ENCODE results near the gene GBF1. TPM values are rescaled to one million over a fixed set of nuclear protein-coding genes. Genes with fewer than 3 reads are reported as not detected.

GBF1 gene
- total and polyA plus RNA-seq, 2 donors (not counting 1 experiment from before 2014, with no cell fraction given), result 20.8 to 39.3 TPM

GRCh38 chr10:102419269-102420180, 174.2 kb downstream of the GBF1 start:
- peak overlapping the region; percentile 37 for H3K27ac Mint-ChIP-seq
- TF ChIP-seq CTCF (IDR thresholded peaks at IDR 0.05) (no peak), EZH2 (IDR thresholded peaks at IDR 0.05; ENCODE audit: borderline replicate concordance, insufficient read depth, low read depth, low read length, poor library complexity, severe bottlenecking) (no peak)
- peak overlapping the region; percentile 94 for H2AFZ ChIP-seq (ENCODE audit: insufficient read depth, low read depth, low read length, poor library complexity, severe bottlenecking)

More at GRCh38 chr10:102419269-102420180, 174.2 kb downstream of the GBF1 start:
- Histone ChIP-seq H3K4me3 (ENCODE audit: control extremely low read depth in 1 of 5, extremely low read depth in 1 of 5, insufficient read depth in 1 of 5, low read depth in 2 of 5, low read length in 4 of 5) (peak overlapping the region; percentile 13 to 92 (median 89)), H3K9me3 (ENCODE audit: control extremely low read depth in 1 of 3, control insufficient read depth in 2 of 3, insufficient read depth in 1 of 3, low read length in 2 of 3) (peaks cover 0 to 12% (median 0%) of the 10 kb centered on the region in 3 donors), H3K36me3 (replicated peaks in 1 of 2; ENCODE audit: control extremely low read depth in 1 of 2, control insufficient read depth in 1 of 2, extremely low read depth in 1 of 2, insufficient read depth in 2 of 2, low read length in 1 of 2) (peaks cover 0 to 10% of the 10 kb centered on the region in 2 experiments), H3K4me2 (replicated peaks; ENCODE audit: low read depth, low read length, poor library complexity, severe bottlenecking) (peak overlapping the region; percentile 90), H3K79me2 (ENCODE audit: control insufficient read depth, insufficient read depth, low read length) (no peaks in the 10 kb centered on the region), H3K27me3 (replicated peaks in 1 of 4; ENCODE audit: control extremely low read depth in 1 of 4, control insufficient read depth in 3 of 4, insufficient read depth in 4 of 4, low read length in 3 of 4) (peaks cover 0 to 48% (median 29%) of the 10 kb centered on the region in 4 experiments), H4K20me1 (ENCODE audit: control insufficient read depth, insufficient read depth, low read length, poor library complexity, severe bottlenecking) (peaks cover 17% of the 10 kb centered on the region), H3K9ac (ENCODE audit: low read length) (peak overlapping the region; percentile 77), H3K27ac (ENCODE audit: low read length in 2 of 2) (no peak overlapping the region), H3K4me1 (ENCODE audit: control insufficient read depth in 2 of 2, insufficient read depth in 2 of 2, low read length in 2 of 2) (peaks cover 32 to 34% of the 10 kb centered on the region in 2 donors)
- Mint-ChIP-seq H3K9me3 (ENCODE audit: insufficient read depth) (no peaks in the 10 kb centered on the region), H3K27me3 (peaks cover 26% of the 10 kb centered on the region), H3K4me3 (peak overlapping the region; percentile 99), H3K4me1 (peaks cover 38% of the 10 kb centered on the region)
- intact Hi-C loops (cut with micrococcal nuclease), result loop anchor here (1.0 to 5.0 kb wide), 4 partner anchors 20 to 287 kb away; partner anchors contain the start of genes NOLC1 and PPRC1
- CTCF ChIA-PET, result interaction anchor here (1.2 to 6.1 kb wide), 11 partner anchors 9 to 189 kb away, joined by 3 to 108 read pairs (median 16); partner anchors contain the start of genes C10orf95, CUEDC2 and NFKB2
- DNase-seq (peak; percentile 78), ATAC-seq (ENCODE audit: low read depth) (no peak)
- 1% methylated on average over 43 of the region's 54 CpGs for WGBS (ENCODE audit: insufficient coverage)
- POLR2A ChIA-PET, result interaction anchor here (1.3 to 5.2 kb wide), 4 partner anchors 9 to 41 kb away, joined by 4 to 38 read pairs (median 23); partner anchors contain the start of genes CUEDC2 and NFKB2
